HL-60/S4 (cell line): ENCODE measurements around the gene UXS1.

Experiments
- in situ Hi-C: fragments of 300-500 bp; cut with MboI; formaldehyde crosslinking; loops from 2 replicates; pipeline ENCODE4 v1.14.3; 2022; ENCODE audit warnings: low sequenced_read_pairs

Gene UXS1

GRCh38 chr2:106161938-106162820 is 31.9 kb downstream of the UXS1 start:
- in situ Hi-C loops = no loop called here

- in situ Hi-C loops = no loop called here
Observed at GRCh38 chr2:106161341-106161740, 32.8 kb downstream of the UXS1 start.

- in situ Hi-C loops = no loop called here
Observed at GRCh38 chr2:106160786-106161261, 33.3 kb downstream of the UXS1 start.

GRCh38 chr2:106159866-106160785 is 34.0 kb downstream of the UXS1 start:
- in situ Hi-C loops = no loop called here

GRCh38 chr2:106158871-106159270 is 35.2 kb downstream of the UXS1 start:
- in situ Hi-C loops = no loop called here

GRCh38 chr2:106158131-106158530 is 36.0 kb downstream of the UXS1 start:
- in situ Hi-C loops = no loop called here

GRCh38 chr2:106157416-106157815 is 36.7 kb downstream of the UXS1 start:
- in situ Hi-C loops = no loop called here

- in situ Hi-C loops = no loop called here
Observed at GRCh38 chr2:106156305-106157296, 37.5 kb downstream of the UXS1 start.

GRCh38 chr2:106153781-106154180 is 40.3 kb downstream of the UXS1 start:
- in situ Hi-C loops = no loop called here

GRCh38 chr2:106147665-106148064 is 46.4 kb downstream of the UXS1 start:
- in situ Hi-C loops = no loop called here

GRCh38 chr2:106147159-106147558 is 46.9 kb downstream of the UXS1 start:
- in situ Hi-C loops = no loop called here

- in situ Hi-C loops = no loop called here
Observed at GRCh38 chr2:106144621-106145331, 49.3 kb downstream of the UXS1 start.

GRCh38 chr2:106143495-106144215 is 50.4 kb downstream of the UXS1 start:
- in situ Hi-C loops = no loop called here

- in situ Hi-C loops = no loop called here
Observed at GRCh38 chr2:106142683-106143082, 51.4 kb downstream of the UXS1 start.

- in situ Hi-C loops = no loop called here
Observed at GRCh38 chr2:106140913-106141312, 53.2 kb downstream of the UXS1 start.

- in situ Hi-C loops = no loop called here
Observed at GRCh38 chr2:106140113-106140512, 54.0 kb downstream of the UXS1 start.

GRCh38 chr2:106139238-106139935 is 54.7 kb downstream of the UXS1 start:
- in situ Hi-C loops = no loop called here

- in situ Hi-C loops = no loop called here
Observed at GRCh38 chr2:106138543-106139237, 55.4 kb downstream of the UXS1 start.
